HepG2 (cell line): ENCODE data around the gene ATP5F1C. TPM values are rescaled to one million over a fixed set of nuclear protein-coding genes. Genes with fewer than 3 reads are reported as not detected.

Experiments used
- ATAC-seq: fragments of 200-7000 bp; cut with Tn5 transposase; 3 replicates; pipeline ENCODE4 v1.9.1; 2020; ENCODE audit warnings: mild to moderate bottlenecking, moderate library complexity
- BruUV-seq: library from RNA; stranded (reverse); fragments of 400-500 nt; replicated peaks from 2 replicates; lab custom pipeline; 2021; lab: Mats Ljungman, UMichigan
- CTCF ChIA-PET: fragments of 300-600 bp; formaldehyde crosslinking; extraction: SDS; loops from one replicate; lab custom pipeline; 2021; ENCODE audit warnings: low total read pairs, inconsistent platforms, low intra/inter-chr PET ratio; lab: Yijun Ruan, JAX
- POLR2A ChIA-PET: fragments of 350-600 bp; sonication (Branson Sonifier 250); formaldehyde crosslinking; loops from one replicate; lab custom pipeline; 2020; ENCODE audit warnings: antibody characterized with exemption, inconsistent platforms; lab: Yijun Ruan, JAX
- DNase-seq: peaks from one replicate; pipeline ENCODE4 v3.0.0-alpha.2; 2015; ENCODE audit warnings: low spot score
- FAIRE-seq: peaks from 3 replicates; lab custom pipeline; 2011; peaks lifted over from hg19 to GRCh38; lab: Jason Lieb, UNC
- H2AFZ ChIP-seq: one replicate; pipeline ENCODE4 v1.6.1; 2011; ENCODE audit warnings: low read length, inconsistent platforms
- H3K27ac ChIP-seq: fragments of 300-600 bp; 3 replicates; pipeline ENCODE4 v1.8.0; 2011; ENCODE audit warnings: mixed run types, mild to moderate bottlenecking, mixed read lengths, low read length, inconsistent platforms; ENCODE audit not compliant: insufficient read depth; ENCODE audit errors: extremely low read length
- H3K27me3 ChIP-seq, 2 experiments: fragments of 200-600 bp in 1 of 2; 2 replicates in 1 of 2; 3 replicates in 1 of 2; pipeline versions ENCODE4 v1.6.0 to v1.8.0; 2011; ENCODE audit warnings: low read length in 2 of 2, mild to moderate bottlenecking in 2 of 2, moderate library complexity in 2 of 2, inconsistent platforms in 1 of 2; ENCODE audit not compliant: insufficient read depth in 2 of 2, control insufficient read depth in 1 of 2
- H3K36me3 ChIP-seq, 2 experiments: fragments of 200-600 bp in 1 of 2; replicated peaks in 1 of 2; 2 replicates in 1 of 2; 3 replicates in 1 of 2; pipeline versions ENCODE4 v1.5.1 to v1.8.0; 2011; ENCODE audit warnings: low read length in 2 of 2, inconsistent platforms in 1 of 2; ENCODE audit not compliant: insufficient read depth in 2 of 2, control insufficient read depth in 1 of 2
- H3K4me1 ChIP-seq: 2 replicates; pipeline ENCODE4 v1.5.1; 2012; ENCODE audit warnings: low read length, inconsistent platforms; ENCODE audit not compliant: insufficient read depth
- H3K4me2 ChIP-seq: 2 replicates; pipeline ENCODE4 v1.6.0; 2011; ENCODE audit warnings: low read depth, low read length, inconsistent platforms
- H3K4me3 ChIP-seq, 3 experiments: fragments of 200-600 bp in 1 of 3; sonication (generic), shearing (Covaris generic) in 1 of 3; replicated peaks in 1 of 3; 2 replicates each; pipeline ENCODE4 v1.5.1; 2011 to 2016; ENCODE audit warnings: low read length in 3 of 3, inconsistent platforms in 2 of 3, low read depth in 2 of 3, mild to moderate bottlenecking in 2 of 3, control low read depth in 1 of 3, mixed read lengths in 1 of 3; ENCODE audit not compliant: insufficient read depth in 1 of 3
- H3K79me2 ChIP-seq: one replicate; pipeline ENCODE4 v1.6.1; 2011; ENCODE audit warnings: low read length, inconsistent platforms; ENCODE audit not compliant: insufficient read depth
- H3K9ac ChIP-seq: 2 replicates; pipeline ENCODE4 v1.6.0; 2011; ENCODE audit warnings: mild to moderate bottlenecking, low read depth, low read length, inconsistent platforms; ENCODE audit not compliant: insufficient read depth
- H3K9me3 ChIP-seq: 2 replicates; pipeline ENCODE4 v1.5.1; 2012; ENCODE audit warnings: mild to moderate bottlenecking, low read length
- H4K20me1 ChIP-seq: 2 replicates; pipeline ENCODE4 v1.6.0; 2011; ENCODE audit warnings: inconsistent platforms, mild to moderate bottlenecking, low read length, moderate library complexity; ENCODE audit not compliant: insufficient read depth
- AGO2 ChIP-seq: fragments of 200-400 bp; formaldehyde crosslinking; optimal IDR thresholded peaks from 2 replicates; pipeline ENCODE3; 2017; ENCODE audit warnings: mild to moderate bottlenecking, low read depth, low read length, moderate library complexity
- ATF6 ChIP-seq: sonication (generic); formaldehyde crosslinking; conservative IDR thresholded peaks from 2 replicates; pipeline ENCODE4 v1.4.0; 2020; ENCODE audit warnings: missing genetic modification reagents
- BHLHE40 ChIP-seq: IDR thresholded peaks from 2 replicates; pipeline ENCODE4 v1.6.1; 2011; ENCODE audit warnings: low read length, improper control_type of control experiment
- CEBPG ChIP-seq: IDR thresholded peaks from 2 replicates; pipeline ENCODE4 v1.6.1; 2016
- CSRNP1 ChIP-seq: sonication (generic); formaldehyde crosslinking; IDR thresholded peaks from 2 replicates; pipeline ENCODE4 v1.8.1; 2023; ENCODE audit warnings: mild to moderate bottlenecking, missing genetic modification reagents
- GZF1 ChIP-seq: sonication (generic); formaldehyde crosslinking; IDR thresholded peaks from 2 replicates; pipeline ENCODE4 v1.5.1; 2020; ENCODE audit warnings: mild to moderate bottlenecking, missing genetic modification reagents
- NKX3-1 ChIP-seq: sonication (generic); formaldehyde crosslinking; IDR thresholded peaks from 2 replicates; pipeline ENCODE4 v1.5.0; 2020; ENCODE audit warnings: missing genetic modification reagents
- PHB2 ChIP-seq: fragments of 450-650 bp; IDR thresholded peaks from 2 replicates; pipeline ENCODE4 v1.6.1; 2018; ENCODE audit not compliant: partially characterized antibody
- THYN1 ChIP-seq: sonication (generic); formaldehyde crosslinking; IDR thresholded peaks from 2 replicates; pipeline ENCODE4 v1.8.1; 2023; ENCODE audit warnings: low read depth, mild to moderate bottlenecking, moderate library complexity, missing genetic modification reagents, borderline replicate concordance
- ZNF264 ChIP-seq: sonication (generic); formaldehyde crosslinking; IDR thresholded peaks from 2 replicates; pipeline ENCODE4 v1.4.0; 2020; ENCODE audit warnings: missing genetic modification reagents
- WGBS: methylation state at CpG from one replicate; pipeline ENCODE4 v1.1.6; 2017; ENCODE audit warnings: low lambda C conversion rate; 5-methylcytosine and 5-hydroxymethylcytosine counted together
- in situ Hi-C: cut with HindIII; loops from 2 replicates; pipeline ENCODE4 v1.10.0; 2017; ENCODE audit warnings: low pct_unique_long_range_greater_than_20kb; ENCODE audit not compliant: extremely low pct_ligation_motif_present
- intact Hi-C: fragments of 100-400 bp; cut with micrococcal nuclease; formaldehyde crosslinking; loops from one replicate; pipeline ENCODE4 v1.10.0; 2022; ENCODE audit not compliant: unreplicated experiment
- polyA plus RNA-seq, 8 experiments: library from polyadenylated mRNA; depleted of rRNA in 3 of 8; stranded (reverse) in 7 of 8; unstranded in 1 of 8; fragments of >200 nt; fragmentation: Illumina TruSeq in 4 of 8; extraction: Trizol in 4 of 8; gene quantifications; 2 replicates each; pipeline versions ENCODE4 v1.2.1 to v1.2.3, GENCODE V29; 2011 to 2016; ENCODE audit warnings: low read depth in 4 of 8, missing spikeins in 1 of 8, mixed read lengths in 1 of 8; ENCODE audit not compliant: insufficient read depth in 1 of 8
- total RNA-seq, 5 experiments: library from RNA; depleted of rRNA; stranded (reverse); fragments of >200 nt; fragmentation: Illumina TruSeq; extraction: Trizol; gene quantifications; 2 replicates each; pipeline ENCODE4 v1.2.3, GENCODE V29; 2016; ENCODE audit warnings: low read depth in 1 of 5
- TF ChIP-seq, protein P1 (sequence below): sonication (generic); formaldehyde crosslinking; IDR thresholded peaks from 2 replicates; pipeline ENCODE4 v1.4.0; 2020; ENCODE audit warnings: missing genetic modification reagents, mild to moderate bottlenecking, borderline replicate concordance
- TF ChIP-seq, protein P2 (sequence below): sonication (generic); formaldehyde crosslinking; IDR thresholded peaks from 2 replicates; pipeline ENCODE4 v1.8.0; 2022; ENCODE audit warnings: missing genetic modification reagents, mild to moderate bottlenecking, inconsistent platforms, borderline replicate concordance
- TF ChIP-seq, protein P3 (sequence below): fragments of 450-650 bp; IDR thresholded peaks from 2 replicates; pipeline ENCODE4 v1.6.1; 2016

Gene ATP5F1C
- total and polyA plus RNA-seq, 2 of the 13 experiments (the other 11 are each of a cell fraction or from before 2014, with no cell fraction given) = 407 to 416 TPM

DNA sequence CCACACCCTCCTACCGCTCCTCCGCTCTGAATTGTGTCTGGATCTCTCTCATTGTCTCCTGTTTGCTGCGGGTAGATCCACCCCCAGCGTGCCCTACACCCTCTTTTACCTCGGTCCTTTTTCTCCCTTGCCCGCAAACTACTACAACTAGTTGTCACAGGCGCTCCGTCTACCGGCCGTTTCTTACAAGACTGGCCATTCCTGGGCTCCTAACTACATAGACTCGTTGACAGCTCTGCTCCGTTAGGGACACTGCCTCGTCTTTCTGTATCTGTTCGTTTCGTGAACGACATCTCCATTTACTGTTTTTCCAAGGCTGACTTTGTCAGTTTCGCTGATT is 31.1 kb downstream of the ATP5F1C start (continued):
- TF ChIP-seq, protein P1, sequence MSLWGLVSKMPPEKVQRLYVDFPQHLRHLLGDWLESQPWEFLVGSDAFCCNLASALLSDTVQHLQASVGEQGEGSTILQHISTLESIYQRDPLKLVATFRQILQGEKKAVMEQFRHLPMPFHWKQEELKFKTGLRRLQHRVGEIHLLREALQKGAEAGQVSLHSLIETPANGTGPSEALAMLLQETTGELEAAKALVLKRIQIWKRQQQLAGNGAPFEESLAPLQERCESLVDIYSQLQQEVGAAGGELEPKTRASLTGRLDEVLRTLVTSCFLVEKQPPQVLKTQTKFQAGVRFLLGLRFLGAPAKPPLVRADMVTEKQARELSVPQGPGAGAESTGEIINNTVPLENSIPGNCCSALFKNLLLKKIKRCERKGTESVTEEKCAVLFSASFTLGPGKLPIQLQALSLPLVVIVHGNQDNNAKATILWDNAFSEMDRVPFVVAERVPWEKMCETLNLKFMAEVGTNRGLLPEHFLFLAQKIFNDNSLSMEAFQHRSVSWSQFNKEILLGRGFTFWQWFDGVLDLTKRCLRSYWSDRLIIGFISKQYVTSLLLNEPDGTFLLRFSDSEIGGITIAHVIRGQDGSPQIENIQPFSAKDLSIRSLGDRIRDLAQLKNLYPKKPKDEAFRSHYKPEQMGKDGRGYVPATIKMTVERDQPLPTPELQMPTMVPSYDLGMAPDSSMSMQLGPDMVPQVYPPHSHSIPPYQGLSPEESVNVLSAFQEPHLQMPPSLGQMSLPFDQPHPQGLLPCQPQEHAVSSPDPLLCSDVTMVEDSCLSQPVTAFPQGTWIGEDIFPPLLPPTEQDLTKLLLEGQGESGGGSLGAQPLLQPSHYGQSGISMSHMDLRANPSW (CRISPR knock-in tag) = no peak
- TF ChIP-seq ATF6 = no peak

- H3K9me3 ChIP-seq = no peaks in the 10 kb centered on the region
- H2AFZ ChIP-seq = no peak overlapping the region
- ATAC-seq = no peak
- H3K4me2 ChIP-seq = no peak overlapping the region
- FAIRE-seq = no peak
- peaks cover 22% of the 10 kb centered on the region for H3K79me2 ChIP-seq
- intact Hi-C loops = no loop called here
- no peaks in the 10 kb centered on the region; the same call in none of the 2 replicates for H4K20me1 ChIP-seq
- no TSS peak for BruUV-seq
- H3K9ac ChIP-seq = no peak overlapping the region
- ChIA-PET POLR2A (no interaction called here), CTCF (no interaction called here)
- peaks cover 15% of the 10 kb centered on the region for H3K4me1 ChIP-seq
- DNase-seq = no peak
- no peak overlapping the region for H3K4me3 ChIP-seq
- peaks cover 2 to 24% of the 10 kb centered on the region in 2 experiments; a peak in 3 of 5 replicates for H3K36me3 ChIP-seq
- no peaks in the 10 kb centered on the region for H3K27me3 ChIP-seq
- WGBS = 76% methylated on average over 3 of the region's 3 CpGs
- H3K27ac ChIP-seq = no peak overlapping the region
- in situ Hi-C loops = no loop called here
- TF ChIP-seq GZF1 (CRISPR knock-in tag) (no peak), ZNF264 (CRISPR knock-in tag) (no peak), PHB2 (no peak), CEBPG (no peak), NKX3-1 (CRISPR knock-in tag) (no peak), BHLHE40 (no peak), AGO2 (no peak), CSRNP1 (no peak), THYN1 (CRISPR knock-in tag) (no peak)
- TF ChIP-seq, protein P2, sequence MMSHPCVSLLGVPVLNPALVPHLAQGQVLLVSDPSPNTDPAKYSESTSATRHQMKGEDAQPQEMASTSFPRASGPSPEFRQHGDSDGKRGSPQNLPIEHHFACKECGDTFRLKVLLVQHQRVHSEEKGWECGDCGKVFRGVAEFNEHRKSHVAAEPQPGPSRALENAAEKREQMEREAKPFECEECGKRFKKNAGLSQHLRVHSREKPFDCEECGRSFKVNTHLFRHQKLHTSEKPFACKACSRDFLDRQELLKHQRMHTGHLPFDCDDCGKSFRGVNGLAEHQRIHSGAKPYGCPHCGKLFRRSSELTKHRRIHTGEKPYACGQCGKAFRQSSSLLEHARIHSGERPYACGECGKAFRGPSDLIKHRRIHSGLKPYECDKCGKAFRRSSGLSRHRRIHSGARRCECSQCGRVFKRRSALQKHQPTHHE = no peak
- TF ChIP-seq, protein P3, sequence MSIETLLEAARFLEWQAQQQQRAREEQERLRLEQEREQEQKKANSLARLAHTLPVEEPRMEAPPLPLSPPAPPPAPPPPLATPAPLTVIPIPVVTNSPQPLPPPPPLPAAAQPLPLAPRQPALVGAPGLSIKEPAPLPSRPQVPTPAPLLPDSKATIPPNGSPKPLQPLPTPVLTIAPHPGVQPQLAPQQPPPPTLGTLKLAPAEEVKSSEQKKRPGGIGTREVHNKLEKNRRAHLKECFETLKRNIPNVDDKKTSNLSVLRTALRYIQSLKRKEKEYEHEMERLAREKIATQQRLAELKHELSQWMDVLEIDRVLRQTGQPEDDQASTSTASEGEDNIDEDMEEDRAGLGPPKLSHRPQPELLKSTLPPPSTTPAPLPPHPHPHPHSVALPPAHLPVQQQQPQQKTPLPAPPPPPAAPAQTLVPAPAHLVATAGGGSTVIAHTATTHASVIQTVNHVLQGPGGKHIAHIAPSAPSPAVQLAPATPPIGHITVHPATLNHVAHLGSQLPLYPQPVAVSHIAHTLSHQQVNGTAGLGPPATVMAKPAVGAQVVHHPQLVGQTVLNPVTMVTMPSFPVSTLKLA = no peak
These were observed 36.3 kb downstream of the ATP5F1C start for GRCh38 chr10:7824251-7824650.
